Measurements from ENCODE around the gene PACRG. TPM values are rescaled to one million over a fixed set of nuclear protein-coding genes. Genes with fewer than 3 reads are reported as not detected.

The PACRG gene
- total RNA-seq, 1 donor = 1.4 TPM

DNA sequence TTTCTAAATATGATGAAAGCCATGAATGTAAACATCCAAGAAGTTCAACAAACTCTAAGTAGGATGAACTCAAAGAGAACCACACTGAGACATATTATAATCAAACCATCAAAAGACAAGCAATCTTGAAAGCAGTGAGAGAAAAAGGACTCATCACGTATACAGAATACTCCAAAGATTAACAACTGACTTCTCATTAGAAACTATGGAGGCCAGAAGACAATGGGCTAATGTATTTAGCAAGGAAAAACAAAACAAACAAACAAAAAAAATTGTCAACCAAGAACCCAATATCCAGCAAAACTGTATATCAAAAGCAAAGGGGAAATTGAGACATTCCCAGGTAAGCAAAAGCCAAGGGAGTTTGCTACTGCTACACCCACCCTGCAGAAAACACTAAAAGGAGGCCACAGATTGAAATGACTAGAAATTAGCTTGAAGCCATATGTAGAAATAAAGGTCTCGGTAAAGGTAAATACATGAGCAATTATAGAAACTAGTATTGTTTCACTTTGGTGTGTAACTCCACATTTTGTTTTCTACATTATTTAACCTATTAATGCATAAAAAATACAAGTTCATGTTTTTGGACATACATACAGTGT lies 385.7 kb downstream of the PACRG start:
- H4K20me1 ChIP-seq (ENCODE audit: insufficient read depth, low read length) = no peaks in the 10 kb centered on the region
- no peaks in the 10 kb centered on the region for H3K79me2 ChIP-seq (ENCODE audit: insufficient read depth, low read length)
- H3K9me3 ChIP-seq (ENCODE audit: low read depth, low read length) = peaks cover 3% of the 10 kb centered on the region
- no peaks in the 10 kb centered on the region for H3K27me3 ChIP-seq (ENCODE audit: insufficient read depth, low read length)
- no peak overlapping the region for H3K27ac ChIP-seq (ENCODE audit: low read depth, low read length)
- H3K36me3 ChIP-seq (ENCODE audit: insufficient read depth, low read length) = no peaks in the 10 kb centered on the region
- H3K4me2 ChIP-seq (ENCODE audit: insufficient read depth, low read length) = no peak overlapping the region
- H2AFZ ChIP-seq (ENCODE audit: low read length) = no peak overlapping the region
- H3K4me1 ChIP-seq (ENCODE audit: insufficient read depth, low read length) = no peaks in the 10 kb centered on the region
- TF ChIP-seq, protein P1, sequence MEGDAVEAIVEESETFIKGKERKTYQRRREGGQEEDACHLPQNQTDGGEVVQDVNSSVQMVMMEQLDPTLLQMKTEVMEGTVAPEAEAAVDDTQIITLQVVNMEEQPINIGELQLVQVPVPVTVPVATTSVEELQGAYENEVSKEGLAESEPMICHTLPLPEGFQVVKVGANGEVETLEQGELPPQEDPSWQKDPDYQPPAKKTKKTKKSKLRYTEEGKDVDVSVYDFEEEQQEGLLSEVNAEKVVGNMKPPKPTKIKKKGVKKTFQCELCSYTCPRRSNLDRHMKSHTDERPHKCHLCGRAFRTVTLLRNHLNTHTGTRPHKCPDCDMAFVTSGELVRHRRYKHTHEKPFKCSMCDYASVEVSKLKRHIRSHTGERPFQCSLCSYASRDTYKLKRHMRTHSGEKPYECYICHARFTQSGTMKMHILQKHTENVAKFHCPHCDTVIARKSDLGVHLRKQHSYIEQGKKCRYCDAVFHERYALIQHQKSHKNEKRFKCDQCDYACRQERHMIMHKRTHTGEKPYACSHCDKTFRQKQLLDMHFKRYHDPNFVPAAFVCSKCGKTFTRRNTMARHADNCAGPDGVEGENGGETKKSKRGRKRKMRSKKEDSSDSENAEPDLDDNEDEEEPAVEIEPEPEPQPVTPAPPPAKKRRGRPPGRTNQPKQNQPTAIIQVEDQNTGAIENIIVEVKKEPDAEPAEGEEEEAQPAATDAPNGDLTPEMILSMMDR (IDR thresholded peaks at IDR 0.05; ENCODE audit: extremely low read depth, low read depth, low read length) = no peak
- no peak for DNase-seq (ENCODE audit: insufficient read length, low spot score, missing footprints)
- no peak overlapping the region for H3K4me3 ChIP-seq (ENCODE audit: insufficient read depth, low read length)

DNA sequence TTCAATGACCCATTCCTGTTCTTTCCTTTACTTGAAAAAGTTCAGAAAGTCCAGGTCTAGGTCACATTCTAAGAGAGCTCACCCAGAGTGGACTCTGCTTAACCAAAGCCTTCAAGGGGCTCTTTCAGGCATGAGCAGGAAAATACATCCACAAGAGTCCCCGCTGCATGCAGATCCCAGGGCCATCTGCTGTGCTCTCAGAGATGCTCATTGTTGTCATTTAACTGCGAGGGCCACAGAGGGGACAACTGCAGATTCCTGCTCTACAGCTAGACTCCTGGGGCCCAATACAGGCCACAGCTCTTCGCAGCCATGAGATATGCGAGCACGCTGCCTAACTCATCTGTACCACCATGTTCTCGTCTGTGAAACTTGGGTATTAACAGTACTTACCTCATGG lies 391.2 kb downstream of the PACRG start:
- Histone ChIP-seq H3K4me3 (ENCODE audit: insufficient read depth, low read length) (no peak overlapping the region), H3K4me2 (ENCODE audit: insufficient read depth, low read length) (no peak overlapping the region), H2AFZ (ENCODE audit: low read length) (no peak overlapping the region), H3K36me3 (ENCODE audit: insufficient read depth, low read length) (no peaks in the 10 kb centered on the region), H3K27ac (ENCODE audit: low read depth, low read length) (no peak overlapping the region), H3K27me3 (ENCODE audit: insufficient read depth, low read length) (no peaks in the 10 kb centered on the region), H3K4me1 (ENCODE audit: insufficient read depth, low read length) (no peaks in the 10 kb centered on the region), H4K20me1 (ENCODE audit: insufficient read depth, low read length) (no peaks in the 10 kb centered on the region), H3K9me3 (ENCODE audit: low read depth, low read length) (peaks cover 3% of the 10 kb centered on the region), H3K79me2 (ENCODE audit: insufficient read depth, low read length) (no peaks in the 10 kb centered on the region)
- TF ChIP-seq, protein P1 (IDR thresholded peaks at IDR 0.05; ENCODE audit: extremely low read depth, low read depth, low read length) = no peak
- no peak for DNase-seq (ENCODE audit: insufficient read length, low spot score, missing footprints)

- Histone ChIP-seq H3K27ac (ENCODE audit: low read depth, low read length) (no peak overlapping the region), H3K27me3 (ENCODE audit: insufficient read depth, low read length) (no peaks in the 10 kb centered on the region), H3K4me2 (ENCODE audit: insufficient read depth, low read length) (no peak overlapping the region), H3K4me3 (ENCODE audit: insufficient read depth, low read length) (no peak overlapping the region), H3K79me2 (ENCODE audit: insufficient read depth, low read length) (no peaks in the 10 kb centered on the region), H3K4me1 (ENCODE audit: insufficient read depth, low read length) (no peaks in the 10 kb centered on the region), H4K20me1 (ENCODE audit: insufficient read depth, low read length) (no peaks in the 10 kb centered on the region), H3K9me3 (ENCODE audit: low read depth, low read length) (peaks cover 3% of the 10 kb centered on the region), H3K36me3 (ENCODE audit: insufficient read depth, low read length) (no peaks in the 10 kb centered on the region), H2AFZ (ENCODE audit: low read length) (no peak overlapping the region)
- TF ChIP-seq, protein P1 (IDR thresholded peaks at IDR 0.05; ENCODE audit: extremely low read depth, low read depth, low read length) = no peak
- DNase-seq (ENCODE audit: insufficient read length, low spot score, missing footprints) = no peak
Measured at GRCh38 chr6:163120223-163120622, 392.4 kb downstream of the PACRG start.

- H3K27ac ChIP-seq (ENCODE audit: low read depth, low read length) = no peak overlapping the region
- no peak overlapping the region for H3K4me2 ChIP-seq (ENCODE audit: insufficient read depth, low read length)
- no peaks in the 10 kb centered on the region for H3K4me1 ChIP-seq (ENCODE audit: insufficient read depth, low read length)
- no peaks in the 10 kb centered on the region for H3K36me3 ChIP-seq (ENCODE audit: insufficient read depth, low read length)
- no peak for DNase-seq (ENCODE audit: insufficient read length, low spot score, missing footprints)
- H3K79me2 ChIP-seq (ENCODE audit: insufficient read depth, low read length) = no peaks in the 10 kb centered on the region
- no peaks in the 10 kb centered on the region for H4K20me1 ChIP-seq (ENCODE audit: insufficient read depth, low read length)
- TF ChIP-seq, protein P1 (IDR thresholded peaks at IDR 0.05; ENCODE audit: extremely low read depth, low read depth, low read length) = no peak
- H3K4me3 ChIP-seq (ENCODE audit: insufficient read depth, low read length) = no peak overlapping the region
- no peaks in the 10 kb centered on the region for H3K27me3 ChIP-seq (ENCODE audit: insufficient read depth, low read length)
- H2AFZ ChIP-seq (ENCODE audit: low read length) = no peak overlapping the region
- peaks cover 3% of the 10 kb centered on the region for H3K9me3 ChIP-seq (ENCODE audit: low read depth, low read length)
Measured at GRCh38 chr6:163121270-163121669, 393.5 kb downstream of the PACRG start.
